Type B pancreatic cell (in vitro differentiated cells): ENCODE measurements around the gene CDC20. TPM values are rescaled to one million over a fixed set of nuclear protein-coding genes. Genes with fewer than 3 reads are reported as not detected.

Experiments used
- DNase-seq: peaks from one replicate; pipeline ENCODE4 v3.0.0; 2021; ENCODE audit warnings: mixed read lengths; ENCODE audit not compliant: unreplicated experiment; ENCODE audit errors: extremely low spot score
- H3K27ac Mint-ChIP-seq: 2 replicates; pipeline ENCODE4 v1.8.0; 2021; ENCODE audit warnings: mild to moderate bottlenecking, mixed read lengths
- H3K27me3 Mint-ChIP-seq: 2 replicates; pipeline ENCODE4 v1.8.0; 2021; ENCODE audit warnings: mixed read lengths
- H3K36me3 Mint-ChIP-seq: 2 replicates; pipeline ENCODE4 v1.8.0; 2021; ENCODE audit warnings: mixed read lengths
- H3K4me1 Mint-ChIP-seq: one replicate; pipeline ENCODE4 v1.8.0; 2021; ENCODE audit warnings: mixed read lengths; ENCODE audit not compliant: unreplicated experiment
- H3K4me3 Mint-ChIP-seq: 2 replicates; pipeline ENCODE4 v1.8.0; 2021; ENCODE audit warnings: mild to moderate bottlenecking, mixed read lengths
- H3K9me3 Mint-ChIP-seq: 2 replicates; pipeline ENCODE4 v1.8.0; 2021; ENCODE audit warnings: mixed read lengths
- CTCF ChIP-seq: fragments of 200-600 bp; sonication (generic); conservative IDR thresholded peaks from 2 replicates; pipeline ENCODE4 v1.5.0; 2021; ENCODE audit warnings: antibody characterized with exemption, mild to moderate bottlenecking
- total RNA-seq: library from RNA; stranded (reverse); gene quantifications from 2 replicates; pipeline ENCODE4 v1.2.1, GENCODE V29; 2021; ENCODE audit warnings: low replicate concordance

The CDC20 gene
- total RNA-seq, 1 donor from 2014 or later, result 114 TPM

GRCh38 chr1:43354471-43354870 is 4.3 kb upstream of the CDC20 start:
- H3K36me3 Mint-ChIP-seq, result no peaks in the 10 kb centered on the region
- H3K4me3 Mint-ChIP-seq, result no peak overlapping the region
- no peak for DNase-seq
- no peak overlapping the region for H3K27ac Mint-ChIP-seq
- peaks cover 12% of the 10 kb centered on the region for H3K4me1 Mint-ChIP-seq
- no peaks in the 10 kb centered on the region for H3K9me3 Mint-ChIP-seq
- TF ChIP-seq CTCF, result no peak
- H3K27me3 Mint-ChIP-seq, result no peaks in the 10 kb centered on the region

- Mint-ChIP-seq H3K4me3 (no peak overlapping the region), H3K27ac (no peak overlapping the region), H3K4me1 (peaks cover 12% of the 10 kb centered on the region), H3K36me3 (peaks cover 4% of the 10 kb centered on the region), H3K9me3 (no peaks in the 10 kb centered on the region), H3K27me3 (no peaks in the 10 kb centered on the region)
- no peak for DNase-seq
- TF ChIP-seq CTCF, result no peak
Observed at GRCh38 chr1:43354936-43355335, 3.8 kb upstream of the CDC20 start.

GRCh38 chr1:43357251-43357650 is 1.5 kb upstream of the CDC20 start:
- Mint-ChIP-seq H3K4me3 (peak overlapping the region; percentile 18), H3K27ac (no peak overlapping the region), H3K4me1 (peaks cover 28% of the 10 kb centered on the region), H3K9me3 (no peaks in the 10 kb centered on the region), H3K36me3 (peaks cover 19% of the 10 kb centered on the region), H3K27me3 (no peaks in the 10 kb centered on the region)
- DNase-seq, result no peak
- TF ChIP-seq CTCF, result no peak

DNA sequence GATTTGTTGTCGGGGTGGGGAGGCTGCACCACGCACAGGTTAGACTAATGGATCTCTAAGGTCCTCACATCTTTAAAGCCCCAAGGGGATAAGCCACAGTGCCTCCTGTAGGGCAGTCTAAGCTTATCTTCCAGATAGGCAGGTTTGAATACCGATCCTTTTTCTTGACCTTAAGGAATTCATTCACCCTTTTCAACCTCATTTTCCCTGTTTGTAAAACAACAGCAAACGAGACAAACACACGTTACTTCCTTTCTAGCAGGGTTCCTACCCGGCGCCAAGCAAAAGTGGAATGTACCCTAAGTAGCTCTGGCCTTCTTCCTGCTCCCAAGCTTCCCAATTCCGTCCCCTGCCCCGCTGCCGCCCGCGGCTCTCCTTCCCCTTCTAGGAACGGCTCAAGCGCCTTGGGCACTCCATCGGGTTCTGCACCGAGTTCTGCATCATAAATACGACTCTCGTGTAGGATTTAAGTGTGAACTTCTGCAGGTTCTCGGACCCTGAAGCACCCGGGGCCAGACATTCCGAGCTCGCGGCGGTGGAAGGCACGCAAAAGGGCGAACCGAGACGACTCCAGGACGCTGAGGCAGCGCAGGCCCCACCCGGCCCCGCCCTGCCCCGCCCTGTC is 548 bp upstream of the CDC20 start:
- peaks cover 28% of the 10 kb centered on the region for H3K4me1 Mint-ChIP-seq
- H3K27ac Mint-ChIP-seq, result peak overlapping the region; percentile 98
- H3K27me3 Mint-ChIP-seq, result no peaks in the 10 kb centered on the region
- peaks cover 24% of the 10 kb centered on the region for H3K36me3 Mint-ChIP-seq
- H3K4me3 Mint-ChIP-seq, result peak overlapping the region; percentile 98
- DNase-seq, result no peak
- no peaks in the 10 kb centered on the region for H3K9me3 Mint-ChIP-seq
- peak; percentile 55 for TF ChIP-seq CTCF

DNA sequence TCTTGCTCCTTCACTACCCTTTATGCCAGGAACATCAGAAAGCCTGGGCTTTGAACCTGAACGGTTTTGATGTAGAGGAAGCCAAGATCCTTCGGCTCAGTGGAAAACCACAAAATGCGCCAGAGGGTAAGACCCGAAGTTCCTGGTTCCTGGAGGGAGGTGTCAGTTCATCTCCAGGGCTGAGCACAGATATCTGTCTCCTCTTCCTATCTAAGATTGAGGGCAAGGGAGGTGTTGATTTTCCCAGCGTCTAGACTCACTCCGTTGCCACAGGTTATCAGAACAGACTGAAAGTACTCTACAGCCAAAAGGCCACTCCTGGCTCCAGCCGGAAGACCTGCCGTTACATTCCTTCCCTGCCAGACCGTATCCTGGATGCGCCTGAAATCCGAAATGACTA is 915 bp downstream of the CDC20 start:
- no peaks in the 10 kb centered on the region for H3K27me3 Mint-ChIP-seq
- H3K36me3 Mint-ChIP-seq, result peaks cover 35% of the 10 kb centered on the region
- no peaks in the 10 kb centered on the region for H3K9me3 Mint-ChIP-seq
- no peak for TF ChIP-seq CTCF
- no peak for DNase-seq
- H3K4me3 Mint-ChIP-seq, result peak overlapping the region; percentile 98
- H3K27ac Mint-ChIP-seq, result peak overlapping the region; percentile 98
- H3K4me1 Mint-ChIP-seq, result peaks cover 28% of the 10 kb centered on the region
